Keratinocyte (primary cell): ENCODE results near the gene ABCC9. TPM values are rescaled to one million over a fixed set of nuclear protein-coding genes. Genes with fewer than 3 reads are reported as not detected.

Experiments used
- DNase-seq: peaks from one replicate; pipeline ENCODE4 v3.0.0-alpha.2; 2011; ENCODE audit warnings: low read depth, missing footprints, low spot score
- FAIRE-seq: peaks from 2 replicates; lab custom pipeline; 2011; peaks lifted over from hg19 to GRCh38; lab: Jason Lieb, UNC
- H2AFZ ChIP-seq: 2 replicates; pipeline ENCODE4 v1.6.0; 2012; ENCODE audit warnings: low read length, control low read depth, inconsistent platforms; ENCODE audit not compliant: control insufficient read depth
- H3K27ac ChIP-seq: 2 replicates; pipeline ENCODE4 v1.5.1; 2011; ENCODE audit warnings: low read length; ENCODE audit not compliant: control insufficient read depth, insufficient read depth
- H3K27me3 ChIP-seq: 3 replicates; pipeline ENCODE4 v1.6.0; 2011; ENCODE audit warnings: low read length; ENCODE audit not compliant: control insufficient read depth, insufficient read depth; ENCODE audit errors: extremely low read depth
- H3K36me3 ChIP-seq, 2 experiments: 2 replicates in 1 of 2; 3 replicates in 1 of 2; pipeline ENCODE4 v1.5.1; 2011; ENCODE audit warnings: low read length in 2 of 2, mild to moderate bottlenecking in 1 of 2; ENCODE audit not compliant: control insufficient read depth in 2 of 2, insufficient read depth in 2 of 2; ENCODE audit errors: extremely low read depth in 1 of 2
- H3K4me1 ChIP-seq: 3 replicates; pipeline ENCODE4 v1.5.1; 2011; ENCODE audit warnings: low read length; ENCODE audit not compliant: control insufficient read depth, insufficient read depth; ENCODE audit errors: extremely low read depth
- H3K4me2 ChIP-seq: 3 replicates; pipeline ENCODE4 v1.6.0; 2011; ENCODE audit warnings: low read depth, low read length; ENCODE audit not compliant: control insufficient read depth, insufficient read depth; ENCODE audit errors: extremely low read depth
- H3K4me3 ChIP-seq, 3 experiments: fragments of 200-600 bp in 1 of 3; sonication (generic) in 1 of 3; 2 replicates in 2 of 3; 3 replicates in 1 of 3; pipeline ENCODE4 v1.5.1; 2011 to 2016; ENCODE audit warnings: low read length in 3 of 3, mild to moderate bottlenecking in 3 of 3, control low read depth in 2 of 3, inconsistent platforms in 1 of 3, low read depth in 1 of 3, mixed read lengths in 1 of 3, mixed run types in 1 of 3, moderate library complexity in 1 of 3; ENCODE audit not compliant: control insufficient read depth in 2 of 3, insufficient read depth in 2 of 3; ENCODE audit errors: extremely low read depth in 1 of 3
- H3K79me2 ChIP-seq: 2 replicates; pipeline ENCODE4 v1.6.0; 2012; ENCODE audit warnings: low read length; ENCODE audit not compliant: control insufficient read depth, insufficient read depth
- H3K9ac ChIP-seq: 3 replicates; pipeline ENCODE4 v1.6.0; 2011; ENCODE audit warnings: low read length; ENCODE audit not compliant: control insufficient read depth, insufficient read depth; ENCODE audit errors: extremely low read depth
- H3K9me1 ChIP-seq: 3 replicates; pipeline ENCODE4 v1.6.0; 2011; ENCODE audit warnings: low read length; ENCODE audit not compliant: control insufficient read depth, insufficient read depth; ENCODE audit errors: extremely low read depth
- H3K9me3 ChIP-seq: 2 replicates; pipeline ENCODE4 v1.5.1; 2012; ENCODE audit warnings: low read depth, low read length; ENCODE audit not compliant: control insufficient read depth
- H4K20me1 ChIP-seq: 3 replicates; pipeline ENCODE4 v1.6.0; 2011; ENCODE audit warnings: low read length; ENCODE audit not compliant: control insufficient read depth, insufficient read depth; ENCODE audit errors: extremely low read depth
- EZH2 ChIP-seq: IDR thresholded peaks from one replicate; pipeline ENCODE4 v1.6.1; 2012; ENCODE audit warnings: inconsistent platforms, mild to moderate bottlenecking, low read length, moderate library complexity
- dilution Hi-C: fragments of 300-500 bp; cut with MboI; formaldehyde crosslinking; loops from one replicate; pipeline ENCODE4 v1.7.0; 2020; ENCODE audit warnings: low sequenced_read_pairs; ENCODE audit not compliant: extremely low pct_ligation_motif_present
- polyA plus RNA-seq, 5 experiments: library from polyadenylated mRNA; depleted of rRNA in 3 of 5; stranded (reverse) in 3 of 5; stranded (forward) in 1 of 5; unstranded in 1 of 5; fragments of >200 nt; gene quantifications; 1 replicate in 1 of 5; 2 replicates in 3 of 5; 3 replicates in 1 of 5; pipeline versions ENCODE4 v1.2.1 to v1.2.3, GENCODE V29; 2011 to 2012; ENCODE audit warnings: missing spikeins in 2 of 5, low read depth in 1 of 5, low replicate concordance in 1 of 5
- TF ChIP-seq, protein P1 (sequence below), 3 experiments: IDR thresholded peaks in 1 of 3; conservative IDR thresholded peaks in 1 of 3; optimal IDR thresholded peaks in 1 of 3; 2 replicates in 2 of 3; 3 replicates in 1 of 3; pipeline versions ENCODE3 to v1.5.1; 2011; ENCODE audit warnings: low read length in 3 of 3, mild to moderate bottlenecking in 3 of 3, moderate library complexity in 2 of 3, control low read depth in 1 of 3, inconsistent platforms in 1 of 3; ENCODE audit not compliant: insufficient read depth in 2 of 3; ENCODE audit errors: extremely low read depth in 1 of 3

Gene ABCC9
- polyA plus RNA-seq, 1 donor (not counting 4 experiments of a cell fraction or from before 2014, with no cell fraction given), result not detected

DNA sequence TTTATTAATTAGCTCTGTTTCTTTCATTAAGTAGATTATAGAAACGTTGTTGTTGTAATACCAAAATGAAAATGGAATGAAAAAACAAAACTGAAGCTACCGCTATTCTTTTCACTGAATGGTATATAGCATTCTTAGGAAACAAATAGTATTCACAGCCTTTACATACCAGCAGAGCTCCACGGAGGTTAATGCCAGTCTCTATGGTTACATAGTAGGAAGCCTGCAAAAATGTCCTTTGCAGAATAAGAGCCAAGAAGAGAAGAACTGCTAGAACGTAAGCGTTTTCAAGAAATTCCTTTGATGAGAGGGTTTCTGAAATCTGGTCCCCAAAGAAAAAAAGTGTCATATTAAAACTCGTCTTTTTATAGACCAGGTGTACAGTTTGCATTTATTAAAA is 30.6 kb downstream of the ABCC9 start:
- Histone ChIP-seq H3K79me2 (no peaks in the 10 kb centered on the region), H3K27me3 (no peaks in the 10 kb centered on the region), H2AFZ (no peak overlapping the region), H3K9me3 (no peaks in the 10 kb centered on the region), H3K36me3 (no peaks in the 10 kb centered on the region), H3K9me1 (no peaks in the 10 kb centered on the region), H4K20me1 (no peaks in the 10 kb centered on the region), H3K4me3 (no peak overlapping the region), H3K4me2 (no peak overlapping the region), H3K4me1 (no peaks in the 10 kb centered on the region), H3K27ac (no peak overlapping the region), H3K9ac (no peak overlapping the region)
- no peak for TF ChIP-seq EZH2
- TF ChIP-seq, protein P1, sequence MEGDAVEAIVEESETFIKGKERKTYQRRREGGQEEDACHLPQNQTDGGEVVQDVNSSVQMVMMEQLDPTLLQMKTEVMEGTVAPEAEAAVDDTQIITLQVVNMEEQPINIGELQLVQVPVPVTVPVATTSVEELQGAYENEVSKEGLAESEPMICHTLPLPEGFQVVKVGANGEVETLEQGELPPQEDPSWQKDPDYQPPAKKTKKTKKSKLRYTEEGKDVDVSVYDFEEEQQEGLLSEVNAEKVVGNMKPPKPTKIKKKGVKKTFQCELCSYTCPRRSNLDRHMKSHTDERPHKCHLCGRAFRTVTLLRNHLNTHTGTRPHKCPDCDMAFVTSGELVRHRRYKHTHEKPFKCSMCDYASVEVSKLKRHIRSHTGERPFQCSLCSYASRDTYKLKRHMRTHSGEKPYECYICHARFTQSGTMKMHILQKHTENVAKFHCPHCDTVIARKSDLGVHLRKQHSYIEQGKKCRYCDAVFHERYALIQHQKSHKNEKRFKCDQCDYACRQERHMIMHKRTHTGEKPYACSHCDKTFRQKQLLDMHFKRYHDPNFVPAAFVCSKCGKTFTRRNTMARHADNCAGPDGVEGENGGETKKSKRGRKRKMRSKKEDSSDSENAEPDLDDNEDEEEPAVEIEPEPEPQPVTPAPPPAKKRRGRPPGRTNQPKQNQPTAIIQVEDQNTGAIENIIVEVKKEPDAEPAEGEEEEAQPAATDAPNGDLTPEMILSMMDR (optimal IDR thresholded peaks at IDR 0.05 in 1 of 3, IDR thresholded peaks at IDR 0.05 in 1 of 3, conservative IDR thresholded peaks at IDR 0.05 in 1 of 3; ENCODE audit: extremely low read depth in 1 of 3, insufficient read depth in 2 of 3, low read length in 3 of 3), result no peak
- no peak for DNase-seq
- no peak for FAIRE-seq
- dilution Hi-C loops, result no loop called here

DNA sequence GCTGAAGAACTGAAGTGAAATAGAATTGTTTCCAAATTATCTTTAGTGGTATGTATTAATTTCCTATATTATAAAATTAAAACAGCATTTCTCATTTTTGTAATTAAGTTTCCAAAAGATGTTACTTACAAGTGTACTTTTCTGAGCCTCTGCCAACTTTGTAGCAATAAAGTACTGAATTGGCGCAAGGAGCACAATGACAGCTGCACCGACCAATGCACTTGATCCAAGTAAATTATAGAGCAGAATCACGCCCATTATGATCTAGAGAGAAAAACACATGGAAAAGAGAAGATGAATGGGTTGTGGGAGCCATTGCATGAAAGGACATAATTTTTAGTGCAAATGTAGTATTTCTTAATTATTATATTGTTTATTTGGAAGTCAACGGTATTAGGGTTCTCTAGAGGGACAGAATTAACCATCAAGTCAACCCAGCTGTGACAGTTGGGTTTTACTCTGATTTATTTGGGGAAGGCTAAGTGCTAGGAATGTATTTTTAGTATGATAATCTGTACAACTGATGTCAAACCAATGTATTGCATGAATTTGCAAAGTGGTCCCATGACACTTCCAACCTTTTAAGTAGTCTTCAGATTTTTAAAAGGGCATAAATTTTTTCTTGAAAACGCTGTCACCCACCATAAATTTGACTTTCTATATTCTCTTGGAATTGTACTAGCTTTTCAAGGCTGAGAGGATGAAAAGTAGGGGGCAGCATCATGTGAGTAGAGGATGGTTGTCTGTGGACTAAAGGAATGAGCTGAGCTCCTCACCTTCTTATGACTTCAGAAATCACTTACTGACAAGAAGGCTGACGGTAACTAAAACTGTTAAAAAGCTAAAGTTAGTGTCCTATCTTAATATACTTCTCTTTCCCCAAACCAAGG is 33.0 kb downstream of the ABCC9 start:
- TF ChIP-seq EZH2, result no peak
- TF ChIP-seq, protein P1 (optimal IDR thresholded peaks at IDR 0.05 in 1 of 3, IDR thresholded peaks at IDR 0.05 in 1 of 3, conservative IDR thresholded peaks at IDR 0.05 in 1 of 3; ENCODE audit: extremely low read depth in 1 of 3, insufficient read depth in 2 of 3, low read length in 3 of 3), result no peak
- Histone ChIP-seq H3K9me1 (no peaks in the 10 kb centered on the region), H3K79me2 (no peaks in the 10 kb centered on the region), H3K9me3 (no peaks in the 10 kb centered on the region), H3K4me2 (no peak overlapping the region), H3K4me3 (no peak overlapping the region), H3K27ac (no peak overlapping the region), H3K36me3 (no peaks in the 10 kb centered on the region), H4K20me1 (no peaks in the 10 kb centered on the region), H3K9ac (no peak overlapping the region), H3K27me3 (no peaks in the 10 kb centered on the region), H3K4me1 (no peaks in the 10 kb centered on the region), H2AFZ (no peak overlapping the region)
- FAIRE-seq (no peak), DNase-seq (no peak)
- dilution Hi-C loops, result no loop called here
